CD4-positive, alpha-beta memory T cell (primary cell): ENCODE results near the gene EPS8. TPM values are rescaled to one million over a fixed set of nuclear protein-coding genes. Genes with fewer than 3 reads are reported as not detected.
"Not testable (repeated sequence)": the region's sequence is repeated elsewhere in the genome, so short reads cannot be mapped to it uniquely, and the experiment has no call there.

Experiments
- CTCF ChIA-PET: fragments of 350-600 bp; sonication (Branson Sonifier 250); formaldehyde crosslinking; loops from one replicate; lab custom pipeline; 2021; ENCODE audit warnings: inconsistent platforms; ENCODE audit not compliant: partially characterized antibody; lab: Charles Lee
- POLR2A ChIA-PET: fragments of 350-600 bp; sonication (Branson Sonifier 250); formaldehyde crosslinking; loops from one replicate; lab custom pipeline; 2021; ENCODE audit not compliant: partially characterized antibody; lab: Charles Lee
- DNase-seq, 5 donors: peaks; one replicate each; pipeline versions ENCODE4 v3.0.0 to v3.0.0-alpha.2; 2020 to 2022; ENCODE audit warnings: mixed read lengths in 1 of 5
- H3K27ac ChIP-seq: one replicate; pipeline ENCODE4 v1.7.0; 2013; ENCODE audit warnings: low read depth, low read length
- H3K27me3 ChIP-seq: 2 replicates; pipeline ENCODE4 v1.7.0; 2013; ENCODE audit warnings: mild to moderate bottlenecking, low read length, moderate library complexity; ENCODE audit not compliant: insufficient read depth
- H3K36me3 ChIP-seq: 2 replicates; pipeline ENCODE4 v1.7.0; 2013; ENCODE audit warnings: mild to moderate bottlenecking, low read length, moderate library complexity; ENCODE audit not compliant: insufficient read depth
- H3K4me1 ChIP-seq: 2 replicates; pipeline ENCODE4 v1.7.0; 2013; ENCODE audit warnings: mild to moderate bottlenecking, low read length, moderate library complexity; ENCODE audit not compliant: insufficient read depth
- H3K4me3 ChIP-seq, 2 donors: one replicate each; pipeline ENCODE4 v1.7.0; 2013; ENCODE audit warnings: low read length in 2 of 2, mild to moderate bottlenecking in 1 of 2
- H3K9me3 ChIP-seq, 2 donors: one replicate each; pipeline ENCODE4 v1.7.0; 2013; ENCODE audit warnings: low read length in 2 of 2, control low read depth in 1 of 2; ENCODE audit not compliant: control insufficient read depth in 1 of 2
- H3K27ac Mint-ChIP-seq, 7 donors: one replicate each; pipeline ENCODE4 v1.8.0; 2020 to 2021; ENCODE audit warnings: mixed read lengths in 7 of 7, mild to moderate bottlenecking in 6 of 7, inconsistent platforms in 3 of 7, moderate library complexity in 3 of 7
- H3K27me3 Mint-ChIP-seq, 2 donors: one replicate each; pipeline ENCODE4 v1.8.0; 2020 to 2021; ENCODE audit warnings: mixed read lengths in 2 of 2
- H3K36me3 Mint-ChIP-seq, 2 donors: one replicate each; pipeline ENCODE4 v1.8.0; 2020 to 2021; ENCODE audit warnings: mixed read lengths in 2 of 2, inconsistent platforms in 1 of 2, mild to moderate bottlenecking in 1 of 2
- H3K4me1 Mint-ChIP-seq, 4 donors: one replicate each; pipeline ENCODE4 v1.8.0; 2020 to 2021; ENCODE audit warnings: mixed read lengths in 4 of 4, mild to moderate bottlenecking in 1 of 4
- H3K4me3 Mint-ChIP-seq, 8 donors: one replicate each; pipeline ENCODE4 v1.8.0; 2020 to 2021; ENCODE audit warnings: mixed read lengths in 8 of 8, mild to moderate bottlenecking in 7 of 8, moderate library complexity in 6 of 8, inconsistent platforms in 3 of 8
- H3K9me3 Mint-ChIP-seq, 8 donors: one replicate each; pipeline ENCODE4 v1.8.0; 2020 to 2021; ENCODE audit warnings: mixed read lengths in 8 of 8, mild to moderate bottlenecking in 5 of 8, inconsistent platforms in 3 of 8, moderate library complexity in 1 of 8
- intact Hi-C: fragments of 100-400 bp; cut with micrococcal nuclease; formaldehyde crosslinking; loops from one replicate; pipeline ENCODE4 v1.15.1; 2023
- polyA plus RNA-seq, 2 donors: library from polyadenylated mRNA; unstranded; fragments of 300-500 nt; fragmentation: Illumina TruSeq; gene quantifications; one replicate each; pipeline ENCODE4 v1.2.3, GENCODE V29; 2021
- total RNA-seq, 2 experiments: library from RNA; stranded (reverse); gene quantifications; one replicate each; pipeline ENCODE4 v1.2.3, GENCODE V29; 2021

EPS8 gene
- total and polyA plus RNA-seq, 4 experiments from 2014 or later = 2.6 to 4.0 (median 3.6) TPM

DNA sequence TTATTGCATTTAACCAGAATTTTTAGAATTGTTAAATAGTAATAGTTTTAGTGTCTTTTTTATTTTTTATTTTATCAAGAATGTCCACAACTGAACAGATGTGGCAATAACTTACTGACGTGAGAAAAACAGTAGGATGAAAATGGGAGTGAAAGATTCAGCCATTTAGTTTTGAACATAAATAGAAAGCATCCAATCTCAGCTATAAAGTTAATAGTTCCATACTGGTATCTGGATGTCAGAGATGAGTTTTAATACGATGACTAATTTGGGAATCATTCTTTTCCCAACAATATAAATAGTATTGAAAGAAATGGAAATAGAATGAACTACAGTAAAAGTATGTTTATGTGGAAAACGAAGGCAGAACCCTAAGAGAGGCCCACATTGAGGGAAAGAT is 159.4 kb downstream of the EPS8 start:
- no peaks in the 10 kb centered on the region for H3K27me3 ChIP-seq

DNA sequence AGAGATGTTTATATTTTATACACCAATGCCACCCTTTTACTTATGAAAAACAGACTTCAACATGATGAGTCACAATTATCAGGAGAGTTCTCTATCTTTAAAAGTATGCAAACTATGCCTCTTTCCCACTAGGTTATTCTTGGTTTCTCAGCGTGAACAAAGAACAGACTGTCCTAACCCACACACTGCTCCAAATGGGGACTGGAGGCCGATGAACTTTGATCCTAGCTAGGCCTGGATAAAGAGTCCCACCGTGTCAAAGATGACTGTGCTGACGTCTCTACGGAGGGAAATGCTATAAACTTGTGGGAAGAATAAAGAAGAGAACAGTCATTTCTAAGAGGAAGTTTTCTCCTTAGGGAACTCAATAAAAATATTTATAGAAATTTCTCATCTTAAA is 160.1 kb downstream of the EPS8 start:
- no peaks in the 10 kb centered on the region for H3K4me1 ChIP-seq
- DNase-seq = no peak
- H3K27ac Mint-ChIP-seq = no peak overlapping the region
- H3K27ac ChIP-seq = no peak overlapping the region
- H3K27me3 ChIP-seq = no peaks in the 10 kb centered on the region
- POLR2A ChIA-PET = no interaction called here
- peaks cover 0 to 1% (median 0%) of the 10 kb centered on the region in 4 donors for H3K4me1 Mint-ChIP-seq
- H3K36me3 Mint-ChIP-seq = no peaks in the 10 kb centered on the region
- no peaks in the 10 kb centered on the region for H3K36me3 ChIP-seq
- no peak overlapping the region for H3K4me3 Mint-ChIP-seq
- CTCF ChIA-PET = interaction anchor here (0.6 kb wide), 1 partner anchor 113 kb away, joined by 5 read pairs; no protein-coding TSS in a partner anchor
- no peak overlapping the region for H3K4me3 ChIP-seq
- peaks cover 0 to 2% of the 10 kb centered on the region in 2 donors for H3K27me3 Mint-ChIP-seq
- peaks cover 0 to 2% (median 0%) of the 10 kb centered on the region in 8 donors for H3K9me3 Mint-ChIP-seq
- no peaks in the 10 kb centered on the region for H3K9me3 ChIP-seq
- intact Hi-C loops = no loop called here

More for the DNA sequence above, 159.4 kb downstream of the EPS8 start:
- Mint-ChIP-seq H3K27me3 (peaks cover 0 to 2% of the 10 kb centered on the region in 2 donors), H3K4me1 (peaks cover 0 to 1% (median 0%) of the 10 kb centered on the region in 4 donors), H3K4me3 (no peak overlapping the region), H3K27ac (no peak overlapping the region), H3K9me3 (peaks cover 0 to 2% (median 0%) of the 10 kb centered on the region in 8 donors), H3K36me3 (no peaks in the 10 kb centered on the region)
- no peaks in the 10 kb centered on the region for H3K36me3 ChIP-seq
- H3K9me3 ChIP-seq = no peaks in the 10 kb centered on the region
- no peaks in the 10 kb centered on the region for H3K4me1 ChIP-seq
- POLR2A ChIA-PET = no interaction called here
- no peak overlapping the region for H3K27ac ChIP-seq
- no peak for DNase-seq
- intact Hi-C loops = no loop called here
- CTCF ChIA-PET = no interaction called here
- no peak overlapping the region for H3K4me3 ChIP-seq

DNA sequence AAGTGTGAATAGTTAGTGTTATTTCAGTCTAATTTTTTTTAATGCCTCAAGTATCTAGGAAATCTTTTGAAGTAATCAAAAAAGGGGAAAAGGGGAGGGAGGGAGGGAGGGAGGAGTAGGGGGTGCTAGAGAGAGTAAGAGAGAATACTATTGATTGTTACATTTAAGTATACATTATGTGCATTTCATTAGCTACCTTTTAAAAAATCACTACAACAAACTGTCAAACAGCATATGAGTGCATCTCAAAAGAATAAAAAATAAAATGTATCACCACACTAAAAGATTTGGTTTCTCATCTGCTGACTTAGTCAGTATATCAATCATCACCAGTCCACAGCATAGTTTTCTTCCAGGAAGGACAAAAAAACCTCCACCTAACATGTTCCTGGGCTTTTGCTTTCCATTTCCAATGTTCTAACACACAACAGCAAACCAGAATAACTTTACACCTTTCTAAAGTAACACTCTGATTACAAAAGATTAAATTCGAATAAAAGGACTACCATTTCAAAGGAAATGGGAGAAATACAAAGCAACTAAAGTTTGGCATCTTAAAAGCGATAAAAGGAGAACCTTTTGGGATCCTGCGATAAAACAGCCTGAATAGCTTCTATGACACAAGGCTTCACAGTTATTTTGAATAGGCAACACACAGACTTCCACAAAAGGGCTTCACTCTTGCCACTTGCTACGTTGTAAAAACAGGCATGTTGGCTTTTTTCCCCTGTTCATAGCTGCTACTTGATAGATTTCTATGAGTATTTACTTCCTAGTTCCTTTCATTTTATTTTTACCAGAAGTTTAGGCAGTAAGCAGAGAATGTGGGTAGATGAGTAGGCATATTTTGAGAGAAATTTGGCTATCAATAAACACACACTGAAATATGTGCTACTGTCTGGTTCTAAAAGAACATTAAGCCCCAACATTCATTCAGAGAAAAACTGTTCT is 160.9 kb downstream of the EPS8 start:
- Histone ChIP-seq H3K4me3 (no peak overlapping the region), H3K27ac (no peak overlapping the region), H3K9me3 (no peaks in the 10 kb centered on the region), H3K36me3 (no peaks in the 10 kb centered on the region), H3K4me1 (no peaks in the 10 kb centered on the region), H3K27me3 (no peaks in the 10 kb centered on the region)
- no peak overlapping the region for H3K4me3 Mint-ChIP-seq
- DNase-seq = no peak
- ChIA-PET CTCF (interaction anchor here (0.6 kb wide), 1 partner anchor 112 kb away, joined by 5 read pairs; no protein-coding TSS in a partner anchor), POLR2A (no interaction called here)
- H3K36me3 Mint-ChIP-seq = no peaks in the 10 kb centered on the region
- H3K27me3 Mint-ChIP-seq = no peaks in the 10 kb centered on the region
- peaks cover 0 to 2% (median 0%) of the 10 kb centered on the region in 8 donors for H3K9me3 Mint-ChIP-seq
- H3K27ac Mint-ChIP-seq = no peak overlapping the region
- intact Hi-C loops = no loop called here
- peaks cover 0 to 1% (median 0%) of the 10 kb centered on the region in 4 donors for H3K4me1 Mint-ChIP-seq

DNA sequence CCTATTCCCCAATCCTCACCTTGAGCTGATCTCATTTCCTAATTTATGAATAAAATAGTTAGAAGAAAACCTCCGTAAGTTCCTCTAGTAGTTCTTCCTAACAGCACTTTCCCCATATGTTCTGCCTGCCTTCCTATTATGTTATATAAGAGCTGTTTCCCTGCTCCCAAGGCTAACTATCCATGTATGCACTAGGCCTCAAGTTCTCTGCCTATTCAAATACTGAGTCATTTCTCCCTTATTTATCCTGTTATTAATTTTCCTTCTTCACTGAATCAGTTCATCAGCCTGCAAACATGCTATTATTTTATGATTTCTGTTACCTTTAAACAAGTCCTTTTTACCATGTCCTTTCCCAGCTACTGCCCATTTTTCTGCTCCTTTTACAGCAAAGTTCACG is 164.1 kb downstream of the EPS8 start:
- no peaks in the 10 kb centered on the region for H3K9me3 ChIP-seq
- POLR2A ChIA-PET = no interaction called here
- H3K4me1 ChIP-seq = no peaks in the 10 kb centered on the region
- Mint-ChIP-seq H3K4me3 (no peak overlapping the region), H3K4me1 (peaks cover 0 to 1% (median 0%) of the 10 kb centered on the region in 4 donors), H3K27me3 (no peaks in the 10 kb centered on the region), H3K9me3 (no peaks in the 10 kb centered on the region), H3K36me3 (no peaks in the 10 kb centered on the region), H3K27ac (no peak overlapping the region)
- intact Hi-C loops = no loop called here
- DNase-seq = no peak
- CTCF ChIA-PET = interaction anchor here (0.9 kb wide), 1 partner anchor 39 kb away, joined by 3 read pairs; no protein-coding TSS in a partner anchor
- no peaks in the 10 kb centered on the region for H3K27me3 ChIP-seq
- H3K4me3 ChIP-seq = no peak overlapping the region
- H3K27ac ChIP-seq = no peak overlapping the region
- H3K36me3 ChIP-seq = no peaks in the 10 kb centered on the region

DNA sequence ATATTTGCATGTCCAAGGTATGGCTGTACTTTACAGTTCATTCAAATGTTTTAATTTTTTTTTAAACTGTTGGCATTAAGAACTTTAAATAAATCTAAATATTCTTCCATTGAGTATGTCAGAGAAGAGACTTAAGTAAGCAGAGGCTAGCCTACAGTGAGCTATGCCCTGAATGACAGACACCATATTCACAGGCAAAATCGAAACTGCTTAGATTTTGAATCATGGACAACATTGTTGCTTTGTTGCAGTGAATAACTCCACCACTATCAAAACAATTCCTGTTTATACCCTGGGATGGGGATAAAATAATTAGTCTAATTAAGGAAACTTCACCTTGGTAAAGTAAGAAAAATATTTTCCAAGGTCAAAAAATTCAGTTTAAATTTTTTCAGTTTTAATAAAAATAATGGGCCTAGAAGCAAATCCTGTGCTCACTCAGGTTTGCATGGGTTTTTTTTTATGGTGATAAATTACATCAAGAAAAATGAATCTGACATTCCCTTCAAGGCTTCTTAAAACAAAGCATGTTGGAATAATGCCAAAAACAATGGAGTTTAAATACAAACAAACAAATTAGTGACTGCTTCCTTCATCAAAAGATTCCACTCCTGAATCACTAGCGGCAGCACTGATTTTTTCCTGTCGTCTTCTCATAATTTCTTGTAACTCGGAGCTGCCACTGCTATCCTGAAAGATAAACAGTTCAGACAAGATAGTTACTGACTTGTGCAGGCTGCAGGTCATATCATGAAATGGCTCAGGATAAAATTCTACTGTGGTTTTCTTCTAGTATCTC is 168.2 kb downstream of the EPS8 start:
- H3K27me3 Mint-ChIP-seq = peaks cover 2% of the 10 kb centered on the region in 2 donors
- H3K9me3 Mint-ChIP-seq = peaks cover 0 to 8% (median 5%) of the 10 kb centered on the region in 8 donors
- no peaks in the 10 kb centered on the region for H3K4me1 ChIP-seq
- CTCF ChIA-PET = no interaction called here
- H3K36me3 ChIP-seq = no peaks in the 10 kb centered on the region
- H3K4me3 ChIP-seq = no peak overlapping the region
- no peak overlapping the region for H3K4me3 Mint-ChIP-seq
- peaks cover 0 to 4% of the 10 kb centered on the region in 2 donors for H3K36me3 Mint-ChIP-seq
- no peak overlapping the region for H3K27ac Mint-ChIP-seq
- no peaks in the 10 kb centered on the region for H3K4me1 Mint-ChIP-seq
- POLR2A ChIA-PET = no interaction called here
- DNase-seq = no peak
- H3K9me3 ChIP-seq = no peaks in the 10 kb centered on the region
- intact Hi-C loops = no loop called here
- no peak overlapping the region for H3K27ac ChIP-seq
- H3K27me3 ChIP-seq = no peaks in the 10 kb centered on the region

DNA sequence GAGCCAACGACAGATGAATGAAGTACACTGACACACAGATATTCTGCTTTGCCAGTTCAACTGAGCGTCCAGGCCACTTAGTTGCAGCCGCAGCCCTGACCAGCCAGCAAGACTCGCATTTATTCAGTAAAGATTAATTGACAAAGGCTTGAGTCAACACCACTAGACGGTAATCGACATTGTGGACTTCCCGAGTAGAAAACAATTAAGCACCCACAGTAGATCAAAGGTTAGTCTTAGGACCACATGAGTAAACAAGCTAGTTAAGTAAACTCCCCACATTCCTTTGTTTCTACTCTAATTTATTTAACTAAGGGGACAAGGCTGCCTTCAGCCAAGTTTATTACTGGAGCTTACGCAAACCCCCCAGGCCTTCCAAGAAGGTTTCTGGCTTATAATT is 172.7 kb downstream of the EPS8 start:
- CTCF ChIA-PET, POLR2A ChIA-PET, DNase-seq, H3K27me3 ChIP-seq, H3K27ac Mint-ChIP-seq, H3K27ac ChIP-seq, H3K4me1 Mint-ChIP-seq, intact Hi-C loops, H3K9me3 ChIP-seq, H3K36me3 Mint-ChIP-seq, H3K4me1 ChIP-seq, H3K27me3 Mint-ChIP-seq, H3K36me3 ChIP-seq, H3K4me3 Mint-ChIP-seq, H3K4me3 ChIP-seq: not testable (repeated sequence)
- peaks cover 3 to 20% (median 10%) of the 10 kb centered on the region in 8 donors for H3K9me3 Mint-ChIP-seq

DNA sequence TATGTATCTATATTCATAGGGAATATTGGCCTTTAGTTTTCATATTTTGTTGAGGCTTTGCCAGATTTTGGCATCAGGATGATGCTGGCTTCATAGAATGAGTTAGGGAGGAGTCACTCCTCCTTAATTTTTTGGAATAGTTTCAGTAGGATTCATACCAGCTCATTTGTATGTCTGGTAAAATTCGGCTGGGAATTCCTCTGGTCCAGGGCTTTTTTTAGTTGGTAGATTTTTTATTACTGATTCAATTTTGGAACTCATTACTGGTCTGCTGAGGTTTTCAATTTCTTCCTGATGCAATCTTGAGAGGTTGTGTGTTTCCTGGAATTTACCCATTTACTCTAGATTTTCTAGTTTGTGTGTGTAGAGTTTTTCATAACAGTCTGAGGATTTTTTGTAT is 175.2 kb downstream of the EPS8 start:
- Mint-ChIP-seq H3K4me3 (no peak overlapping the region), H3K9me3 (peaks cover 3 to 20% (median 10%) of the 10 kb centered on the region in 8 donors)

More for the DNA sequence above, 175.2 kb downstream of the EPS8 start:
- Histone ChIP-seq H3K27ac (no peak overlapping the region), H3K27me3 (no peaks in the 10 kb centered on the region), H3K4me1 (no peaks in the 10 kb centered on the region), H3K36me3 (no peaks in the 10 kb centered on the region), H3K4me3 (no peak overlapping the region), H3K9me3 (no peaks in the 10 kb centered on the region)
- Mint-ChIP-seq H3K27ac (no peak overlapping the region), H3K4me1 (no peaks in the 10 kb centered on the region), H3K27me3 (peaks cover 5 to 6% of the 10 kb centered on the region in 2 donors), H3K36me3 (no peaks in the 10 kb centered on the region)
- DNase-seq = no peak
- ChIA-PET POLR2A (no interaction called here), CTCF (no interaction called here)
- intact Hi-C loops = no loop called here
